ENCODE data around the gene TOMM40.

- TF ChIP-seq REST (IDR thresholded peaks at IDR 0.05; ENCODE audit: insufficient read depth in 1 of 2, low read depth in 2 of 2, low read length in 2 of 2) (no peak), POLR2AphosphoS5 (IDR thresholded peaks at IDR 0.05; ENCODE audit: low read depth, low read length) (no peak)
These were observed 3.0 kb downstream of the TOMM40 start for GRCh38 chr19:44894052-44894400.
